Central memory CD4-positive, alpha-beta T cell (primary cell): ENCODE results near the gene MPND.

Source experiments
- DNase-seq: peaks from one replicate; pipeline ENCODE4 v3.0.0; 2022

Gene MPND

DNA sequence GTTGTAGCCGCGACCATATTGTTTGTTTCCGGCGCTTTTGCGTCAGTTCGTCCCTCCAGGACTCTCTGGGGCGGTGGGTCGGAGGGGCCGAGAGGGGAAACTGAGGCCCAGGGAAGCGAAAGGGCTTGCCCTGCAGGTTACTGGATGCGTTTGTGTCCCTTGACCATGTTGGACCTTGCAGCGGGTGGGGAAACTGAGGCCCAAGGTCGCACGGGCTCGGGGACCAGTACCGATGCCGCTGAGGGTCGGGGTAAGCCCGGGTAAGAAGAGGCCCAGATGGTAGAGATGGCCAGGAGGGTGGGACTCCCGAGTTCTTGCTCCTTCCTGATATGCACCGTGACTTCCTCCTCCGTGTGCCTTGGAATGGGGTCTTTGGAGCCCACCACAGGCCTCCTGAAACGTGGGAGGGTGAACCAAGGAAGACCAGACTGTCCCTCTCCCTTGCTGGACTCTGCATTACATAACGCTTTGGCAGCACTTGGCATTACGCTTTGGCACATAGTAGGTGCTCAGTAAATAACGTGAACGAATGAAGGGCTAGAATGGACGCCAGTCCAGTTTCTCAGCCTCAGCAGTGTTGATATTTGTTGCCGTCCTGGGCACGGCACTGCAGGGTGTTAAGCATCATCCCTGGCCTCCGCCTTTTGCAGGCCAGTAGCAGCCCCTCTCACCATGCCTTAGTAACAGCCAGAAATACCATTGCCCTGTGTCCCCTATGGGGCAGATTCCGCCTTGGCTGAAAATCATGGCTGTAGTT is 59.8 kb downstream of the MPND start:
- no peak for DNase-seq

GRCh38 chr19:4405977-4406376 is 62.6 kb downstream of the MPND start:
- DNase-seq = no peak

- no peak for DNase-seq
Observed at GRCh38 chr19:4406626-4407025, 63.3 kb downstream of the MPND start.

GRCh38 chr19:4409123-4409933 is 66.0 kb downstream of the MPND start:
- no peak for DNase-seq
